PC-3 (cell line): ENCODE measurements around the gene TUFT1. TPM values are rescaled to one million over a fixed set of nuclear protein-coding genes. Genes with fewer than 3 reads are reported as not detected.

Experiments used
- ATAC-seq: fragments of 200-7000 bp; cut with Tn5 transposase; 2 replicates; pipeline ENCODE4 v1.9.1; 2020; ENCODE audit warnings: mild to moderate bottlenecking, moderate library complexity
- BruUV-seq: library from RNA; stranded (reverse); fragments of 400-500 nt; replicated peaks from 2 replicates; lab custom pipeline; 2021; lab: Mats Ljungman, UMichigan
- CTCF ChIA-PET: fragments of 300-600 bp; sonication (Branson Sonifier 250); formaldehyde crosslinking; loops from one replicate; lab custom pipeline; 2022; ENCODE audit warnings: antibody characterized with exemption; lab: Charles Lee
- POLR2A ChIA-PET: fragments of 300-600 bp; sonication (Branson Sonifier 250); formaldehyde crosslinking; loops from one replicate; lab custom pipeline; 2022; ENCODE audit warnings: antibody characterized with exemption; ENCODE audit not compliant: unreplicated experiment; lab: Charles Lee
- DNase-seq: peaks from one replicate; pipeline ENCODE4 v3.0.0-alpha.2; 2015
- H2AFZ ChIP-seq: fragments of 300-600 bp; sonication (generic); 2 replicates; pipeline ENCODE4 v1.6.0; 2016; ENCODE audit warnings: antibody characterized with exemption, low read length
- H3F3A ChIP-seq: fragments of 300-600 bp; sonication (generic); one replicate; pipeline ENCODE4 v1.6.0; 2017; ENCODE audit warnings: antibody characterized with exemption, low read length, control low read depth, mild to moderate bottlenecking; ENCODE audit not compliant: unreplicated experiment
- H3K27ac ChIP-seq: fragments of 300-600 bp; sonication (generic); 2 replicates; pipeline ENCODE4 v1.5.1; 2016; ENCODE audit warnings: mild to moderate bottlenecking, low read length
- H3K27me3 ChIP-seq: fragments of 300-600 bp; sonication (generic); 2 replicates; pipeline ENCODE4 v1.6.1; 2016; ENCODE audit warnings: low read length, mixed read lengths
- H3K36me3 ChIP-seq: fragments of 300-600 bp; sonication (generic); 2 replicates; pipeline ENCODE4 v1.6.1; 2016; ENCODE audit warnings: low read depth, mixed run types, low read length, mixed read lengths
- H3K4me1 ChIP-seq: fragments of 300-600 bp; sonication (generic); 2 replicates; pipeline ENCODE4 v1.5.1; 2016; ENCODE audit warnings: low read length; ENCODE audit not compliant: insufficient read depth
- H3K4me2 ChIP-seq: fragments of 300-600 bp; sonication (generic); 2 replicates; pipeline ENCODE4 v1.6.0; 2016; ENCODE audit warnings: low read length
- H3K4me3 ChIP-seq: fragments of 300-600 bp; sonication (generic); 2 replicates; pipeline ENCODE4 v1.5.1; 2016; ENCODE audit warnings: mild to moderate bottlenecking, low read length, mixed read lengths
- H3K79me2 ChIP-seq: fragments of 300-600 bp; sonication (generic); 2 replicates; pipeline ENCODE4 v1.6.1; 2017; ENCODE audit warnings: low read length, mixed read lengths
- H3K9ac ChIP-seq: fragments of 300-600 bp; sonication (generic); 2 replicates; pipeline ENCODE4 v1.6.0; 2016; ENCODE audit warnings: mild to moderate bottlenecking, low read length
- H3K9me2 ChIP-seq: fragments of 300-600 bp; sonication (generic); replicated peaks from 2 replicates; pipeline ENCODE4 v1.6.1; 2016; ENCODE audit warnings: mixed run types, low read length, mixed read lengths
- H3K9me3 ChIP-seq: fragments of 300-600 bp; sonication (generic); 2 replicates; pipeline ENCODE4 v1.6.1; 2016; ENCODE audit warnings: low read length, mixed read lengths
- H4K20me1 ChIP-seq: fragments of 300-600 bp; sonication (generic); 2 replicates; pipeline ENCODE4 v1.6.1; 2016; ENCODE audit warnings: low read length, mixed read lengths
- CTCF ChIP-seq: fragments of 300-600 bp; sonication (generic); conservative IDR thresholded peaks from 2 replicates; pipeline ENCODE4 v1.5.1; 2017; ENCODE audit warnings: antibody characterized with exemption, low read depth, mild to moderate bottlenecking, low read length
- EZH2 ChIP-seq: fragments of 300-600 bp; sonication (generic); IDR thresholded peaks from one replicate; pipeline ENCODE4 v1.6.1; 2017; ENCODE audit warnings: antibody characterized with exemption, mild to moderate bottlenecking, low read length; ENCODE audit not compliant: unreplicated experiment
- EZH2phosphoT487 ChIP-seq: fragments of 300-600 bp; sonication (generic); IDR thresholded peaks from 2 replicates; pipeline ENCODE4 v1.6.1; 2018; ENCODE audit warnings: mild to moderate bottlenecking, antibody characterized with exemption, low read length, borderline replicate concordance
- intact Hi-C: fragments of 100-400 bp; cut with micrococcal nuclease; formaldehyde crosslinking; loops from 2 replicates; pipeline ENCODE4 v1.9.0; 2023
- total RNA-seq: library from RNA; depleted of rRNA; stranded (reverse); fragments of >200 nt; gene quantifications from 2 replicates; pipeline ENCODE4 v1.2.3, GENCODE V29; 2014

TUFT1 gene
- total RNA-seq, 1 experiment from 2014 or later, result 33.9 TPM

GRCh38 chr1:151495316-151495715 lies 44.8 kb upstream of the TUFT1 start:
- peaks cover 16% of the 10 kb centered on the region for H3K4me1 ChIP-seq
- ATAC-seq (peak; percentile 43), DNase-seq (no peak)
- H3K4me2 ChIP-seq, result peak overlapping the region; percentile 44
- H3K27ac ChIP-seq, result no peak overlapping the region
- ChIA-PET CTCF (interaction anchor here (0.6 to 1.2 kb wide), 5 partner anchors 20 to 341 kb away, joined by 3 to 10 read pairs (median 9); no protein-coding TSS in a partner anchor), POLR2A (interaction anchor here (0.5 to 1.1 kb wide), 7 partner anchors 16 to 340 kb away, joined by 3 to 17 read pairs (median 10); partner anchors contain the start of genes CGN, POGZ and TUFT1)
- H3K27me3 ChIP-seq, result no peaks in the 10 kb centered on the region
- no TSS peak for BruUV-seq
- no peak overlapping the region for H3K9ac ChIP-seq
- no peaks in the 10 kb centered on the region for H3K36me3 ChIP-seq
- H3K9me3 ChIP-seq, result no peaks in the 10 kb centered on the region
- TF ChIP-seq EZH2 (no peak), EZH2phosphoT487 (no peak), CTCF (no peak)
- no peak overlapping the region for H3K4me3 ChIP-seq
- no peaks in the 10 kb centered on the region for H3F3A ChIP-seq
- no peaks in the 10 kb centered on the region for H4K20me1 ChIP-seq
- intact Hi-C loops, result loop anchor here (2.0 kb wide), 1 partner anchor 15 kb away; the partner anchor contains the start of gene CGN
- no peaks in the 10 kb centered on the region for H3K9me2 ChIP-seq
- no peak overlapping the region for H2AFZ ChIP-seq
- no peaks in the 10 kb centered on the region for H3K79me2 ChIP-seq

GRCh38 chr1:151499365-151499764 lies 40.7 kb upstream of the TUFT1 start:
- no peak overlapping the region for H2AFZ ChIP-seq

More at GRCh38 chr1:151499365-151499764, 40.7 kb upstream of the TUFT1 start:
- ATAC-seq, result no peak
- TF ChIP-seq EZH2phosphoT487 (no peak), CTCF (no peak), EZH2 (no peak)
- H3K4me3 ChIP-seq, result no peak overlapping the region
- H3K9me2 ChIP-seq, result no peaks in the 10 kb centered on the region
- H3K79me2 ChIP-seq, result no peaks in the 10 kb centered on the region
- H3K9ac ChIP-seq, result no peak overlapping the region
- CTCF ChIA-PET, result no interaction called here
- POLR2A ChIA-PET, result no interaction called here
- intact Hi-C loops, result no loop called here
- no TSS peak for BruUV-seq
- no peak overlapping the region for H3K27ac ChIP-seq
- no peaks in the 10 kb centered on the region for H3F3A ChIP-seq
- no peaks in the 10 kb centered on the region for H3K36me3 ChIP-seq
- no peaks in the 10 kb centered on the region for H3K27me3 ChIP-seq
- no peak for DNase-seq
- no peaks in the 10 kb centered on the region for H4K20me1 ChIP-seq
- H3K4me2 ChIP-seq, result no peak overlapping the region
- no peaks in the 10 kb centered on the region for H3K9me3 ChIP-seq
- peaks cover 15% of the 10 kb centered on the region for H3K4me1 ChIP-seq
